ENCODE results near the gene ABR.
"Not testable (repeated sequence)": the region's sequence is repeated elsewhere in the genome, so short reads cannot be mapped to it uniquely, and the experiment has no call there.

The ABR gene

GRCh38 chr17:1145311-1145986 lies 34.3 kb downstream of the ABR start:
- DNase-seq = no peak

GRCh38 chr17:1144162-1144561 lies 35.6 kb downstream of the ABR start:
- no peak for DNase-seq

- DNase-seq = no peak
These were observed 36.2 kb downstream of the ABR start for GRCh38 chr17:1143573-1143972.

GRCh38 chr17:1142561-1142971 lies 37.2 kb downstream of the ABR start:
- DNase-seq = no peak

- no peak for DNase-seq
These were observed 42.3 kb downstream of the ABR start for GRCh38 chr17:1137465-1137894.

- no peak for DNase-seq
These were observed 43.0 kb downstream of the ABR start for GRCh38 chr17:1136748-1137147.

- no peak for DNase-seq
These were observed 45.0 kb downstream of the ABR start for GRCh38 chr17:1134634-1135324.

- DNase-seq = no peak
These were observed 49.6 kb downstream of the ABR start for GRCh38 chr17:1130191-1130590.

GRCh38 chr17:1128463-1128862 lies 51.3 kb downstream of the ABR start:
- DNase-seq = not testable (repeated sequence)

GRCh38 chr17:1126801-1127550 lies 52.8 kb downstream of the ABR start:
- no peak for DNase-seq

- DNase-seq = no peak
These were observed 53.5 kb downstream of the ABR start for GRCh38 chr17:1126250-1126797.

- DNase-seq = no peak
These were observed 54.0 kb downstream of the ABR start for GRCh38 chr17:1125788-1126145.

GRCh38 chr17:1124896-1125787 lies 54.6 kb downstream of the ABR start:
- no peak for DNase-seq

GRCh38 chr17:1123921-1124715 lies 55.7 kb downstream of the ABR start:
- DNase-seq = no peak

GRCh38 chr17:1123393-1123831 lies 56.4 kb downstream of the ABR start:
- no peak for DNase-seq

- DNase-seq = peak; percentile 25
These were observed 57.0 kb downstream of the ABR start for GRCh38 chr17:1122533-1123392.

GRCh38 chr17:1121442-1121817 lies 58.4 kb downstream of the ABR start:
- not testable (repeated sequence) for DNase-seq

GRCh38 chr17:1120596-1121441 lies 59.0 kb downstream of the ABR start:
- DNase-seq = no peak

- DNase-seq = no peak
These were observed 59.9 kb downstream of the ABR start for GRCh38 chr17:1119924-1120323.

GRCh38 chr17:1116602-1117001 lies 63.2 kb downstream of the ABR start:
- no peak for DNase-seq

Data from amniotic stem cell (primary cell).